Measurements from ENCODE around the gene SYTL1. TPM values are rescaled to one million over a fixed set of nuclear protein-coding genes. Genes with fewer than 3 reads are reported as not detected.

Gene SYTL1
- polyA plus RNA-seq, 1 of the 3 experiments (the other 2 are of a cell fraction): 3.0 TPM

DNA sequence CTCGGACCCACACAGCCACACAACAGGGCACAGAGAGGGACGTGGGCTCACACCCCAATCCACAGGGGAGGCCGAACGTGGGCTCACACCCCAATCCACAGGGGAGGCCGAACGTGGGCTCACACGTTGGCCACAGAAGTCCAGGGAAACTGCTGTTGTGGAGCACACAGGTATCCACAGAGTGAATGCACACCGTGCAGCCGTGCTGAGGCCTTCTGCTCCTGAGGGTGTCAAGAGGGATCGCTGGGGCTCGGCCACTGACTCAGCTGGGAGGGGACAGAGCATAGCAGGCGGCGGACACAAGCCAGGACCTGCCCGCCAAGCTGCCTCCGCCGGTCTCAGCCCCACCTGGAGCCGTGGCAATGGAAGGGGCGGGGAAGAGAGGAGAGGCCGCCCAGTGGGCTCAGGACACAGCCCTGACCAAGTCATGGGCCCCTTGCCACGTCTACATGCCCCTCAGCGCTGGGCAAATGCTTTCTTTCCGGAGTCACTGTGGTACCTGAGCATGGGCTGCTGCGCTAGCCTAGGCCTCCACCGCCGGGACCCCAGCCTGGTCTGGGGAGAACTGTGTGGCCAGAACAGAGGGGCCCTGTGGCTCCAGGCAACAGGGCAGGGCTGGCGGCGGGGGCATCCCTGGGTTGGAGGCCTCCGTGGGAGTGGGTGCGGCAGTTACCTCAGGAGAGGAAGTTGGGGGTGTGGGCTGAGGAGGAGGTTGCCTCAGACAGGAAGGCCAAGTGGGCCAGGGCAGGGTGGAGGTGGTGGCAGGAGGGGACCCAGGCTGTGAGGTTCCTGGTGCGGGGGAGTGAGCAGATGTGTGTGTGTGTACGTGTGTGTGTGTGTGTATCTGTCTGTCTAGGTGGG is 1.2 kb downstream of the SYTL1 start:
- CTCF ChIA-PET: interaction anchor here (0.9 to 4.7 kb wide), 9 partner anchors 10 to 48 kb away, joined by 3 to 40 read pairs (median 7); partner anchors contain the start of gene MAP3K6
- H3K27ac ChIP-seq (ENCODE audit: low read depth in 2 of 2, low read length in 1 of 2): no peak overlapping the region
- 83% methylated on average over 5 of the region's 31 CpGs for WGBS (ENCODE audit: low lambda C conversion rate)
- H3K4me2 ChIP-seq: no peak overlapping the region
- H3K79me2 ChIP-seq (ENCODE audit: insufficient read depth): no peaks in the 10 kb centered on the region
- no peaks in the 10 kb centered on the region for H3F3A ChIP-seq (replicated peaks; ENCODE audit: insufficient read depth)
- no peaks in the 10 kb centered on the region for H3K9me2 ChIP-seq
- H3K9me3 ChIP-seq: no peaks in the 10 kb centered on the region
- H3K36me3 ChIP-seq (replicated peaks in 1 of 2; ENCODE audit: control insufficient read depth in 1 of 2, insufficient read depth in 2 of 2, low read length in 1 of 2): no peaks in the 10 kb centered on the region
- H3K27me3 ChIP-seq (ENCODE audit: insufficient read depth): no peaks in the 10 kb centered on the region
- no peak overlapping the region for H3K9ac ChIP-seq
- peaks cover 0 to 8% of the 10 kb centered on the region in 2 experiments; a peak in 2 of 4 replicates for H3K4me1 ChIP-seq (ENCODE audit: control insufficient read depth in 1 of 2, insufficient read depth in 2 of 2, low read depth in 1 of 2, low read length in 1 of 2)
- H4K20me1 ChIP-seq (ENCODE audit: insufficient read depth): no peaks in the 10 kb centered on the region
- no peak for DNase-seq
- H2AFZ ChIP-seq (ENCODE audit: low read depth): no peak overlapping the region
- H3K4me3 ChIP-seq (ENCODE audit: low read depth in 2 of 2, low read length in 1 of 2): no peak overlapping the region
- POLR2A ChIA-PET: interaction anchor here (0.6 kb wide), 1 partner anchor 22 kb away, joined by 3 read pairs; no protein-coding TSS in a partner anchor
- TF ChIP-seq GABPA (IDR thresholded peaks at IDR 0.05; ENCODE audit: low read depth) (no peak), RAD21 (IDR thresholded peaks at IDR 0.05; ENCODE audit: low read length) (no peak), TAF1 (IDR thresholded peaks at IDR 0.05; ENCODE audit: borderline replicate concordance, low read depth, low read length) (no peak)
- TF ChIP-seq, protein P1, sequence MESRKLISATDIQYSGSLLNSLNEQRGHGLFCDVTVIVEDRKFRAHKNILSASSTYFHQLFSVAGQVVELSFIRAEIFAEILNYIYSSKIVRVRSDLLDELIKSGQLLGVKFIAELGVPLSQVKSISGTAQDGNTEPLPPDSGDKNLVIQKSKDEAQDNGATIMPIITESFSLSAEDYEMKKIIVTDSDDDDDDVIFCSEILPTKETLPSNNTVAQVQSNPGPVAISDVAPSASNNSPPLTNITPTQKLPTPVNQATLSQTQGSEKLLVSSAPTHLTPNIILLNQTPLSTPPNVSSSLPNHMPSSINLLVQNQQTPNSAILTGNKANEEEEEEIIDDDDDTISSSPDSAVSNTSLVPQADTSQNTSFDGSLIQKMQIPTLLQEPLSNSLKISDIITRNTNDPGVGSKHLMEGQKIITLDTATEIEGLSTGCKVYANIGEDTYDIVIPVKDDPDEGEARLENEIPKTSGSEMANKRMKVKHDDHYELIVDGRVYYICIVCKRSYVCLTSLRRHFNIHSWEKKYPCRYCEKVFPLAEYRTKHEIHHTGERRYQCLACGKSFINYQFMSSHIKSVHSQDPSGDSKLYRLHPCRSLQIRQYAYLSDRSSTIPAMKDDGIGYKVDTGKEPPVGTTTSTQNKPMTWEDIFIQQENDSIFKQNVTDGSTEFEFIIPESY (IDR thresholded peaks at IDR 0.05; ENCODE audit: borderline replicate concordance, low read depth): no peak

GRCh38 chr1:27343639-27344025 is 1.8 kb downstream of the SYTL1 start:
- no peak overlapping the region for H3K4me3 ChIP-seq (ENCODE audit: low read depth in 2 of 2, low read length in 1 of 2)
- no peaks in the 10 kb centered on the region for H3F3A ChIP-seq (replicated peaks; ENCODE audit: insufficient read depth)
- no peak overlapping the region for H3K27ac ChIP-seq (ENCODE audit: low read depth in 2 of 2, low read length in 1 of 2)
- H3K9me3 ChIP-seq: no peaks in the 10 kb centered on the region
- POLR2A ChIA-PET: interaction anchor here (0.6 kb wide), 1 partner anchor 22 kb away, joined by 3 read pairs; no protein-coding TSS in a partner anchor
- H2AFZ ChIP-seq (ENCODE audit: low read depth): no peak overlapping the region
- WGBS (ENCODE audit: low lambda C conversion rate): 90% methylated on average over 5 of the region's 5 CpGs
- H4K20me1 ChIP-seq (ENCODE audit: insufficient read depth): no peaks in the 10 kb centered on the region
- no peaks in the 10 kb centered on the region for H3K79me2 ChIP-seq (ENCODE audit: insufficient read depth)
- TF ChIP-seq RFX5 (IDR thresholded peaks at IDR 0.05; ENCODE audit: low read length) (no peak), SMC3 (IDR thresholded peaks at IDR 0.05; ENCODE audit: low read depth, low read length) (no peak), MXI1 (IDR thresholded peaks at IDR 0.05; ENCODE audit: low read depth, low read length) (no peak), FOSL2 (IDR thresholded peaks at IDR 0.05; ENCODE audit: borderline replicate concordance, low read depth) (no peak), FOXJ3 (CRISPR knock-in tag; IDR thresholded peaks at IDR 0.05) (no peak), ELF1 (IDR thresholded peaks at IDR 0.05) (no peak)
- TF ChIP-seq, protein P2, sequence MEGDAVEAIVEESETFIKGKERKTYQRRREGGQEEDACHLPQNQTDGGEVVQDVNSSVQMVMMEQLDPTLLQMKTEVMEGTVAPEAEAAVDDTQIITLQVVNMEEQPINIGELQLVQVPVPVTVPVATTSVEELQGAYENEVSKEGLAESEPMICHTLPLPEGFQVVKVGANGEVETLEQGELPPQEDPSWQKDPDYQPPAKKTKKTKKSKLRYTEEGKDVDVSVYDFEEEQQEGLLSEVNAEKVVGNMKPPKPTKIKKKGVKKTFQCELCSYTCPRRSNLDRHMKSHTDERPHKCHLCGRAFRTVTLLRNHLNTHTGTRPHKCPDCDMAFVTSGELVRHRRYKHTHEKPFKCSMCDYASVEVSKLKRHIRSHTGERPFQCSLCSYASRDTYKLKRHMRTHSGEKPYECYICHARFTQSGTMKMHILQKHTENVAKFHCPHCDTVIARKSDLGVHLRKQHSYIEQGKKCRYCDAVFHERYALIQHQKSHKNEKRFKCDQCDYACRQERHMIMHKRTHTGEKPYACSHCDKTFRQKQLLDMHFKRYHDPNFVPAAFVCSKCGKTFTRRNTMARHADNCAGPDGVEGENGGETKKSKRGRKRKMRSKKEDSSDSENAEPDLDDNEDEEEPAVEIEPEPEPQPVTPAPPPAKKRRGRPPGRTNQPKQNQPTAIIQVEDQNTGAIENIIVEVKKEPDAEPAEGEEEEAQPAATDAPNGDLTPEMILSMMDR (IDR thresholded peaks at IDR 0.05): no peak
- no peak overlapping the region for H3K4me2 ChIP-seq
- no peaks in the 10 kb centered on the region for H3K9me2 ChIP-seq
- no peak overlapping the region for H3K9ac ChIP-seq
- H3K36me3 ChIP-seq (replicated peaks in 1 of 2; ENCODE audit: control insufficient read depth in 1 of 2, insufficient read depth in 2 of 2, low read length in 1 of 2): no peaks in the 10 kb centered on the region
- no peaks in the 10 kb centered on the region for H3K27me3 ChIP-seq (ENCODE audit: insufficient read depth)
- H3K4me1 ChIP-seq (ENCODE audit: control insufficient read depth in 1 of 2, insufficient read depth in 2 of 2, low read depth in 1 of 2, low read length in 1 of 2): peaks cover under 1 to 8% of the 10 kb centered on the region in 2 experiments; a peak in 2 of 4 replicates
- CTCF ChIA-PET: interaction anchor here (1.1 to 4.7 kb wide), 5 partner anchors 10 to 43 kb away, joined by 4 to 40 read pairs (median 5); partner anchors contain the start of gene MAP3K6
- DNase-seq: no peak
